Embryonic facial prominence (tissue), 1 donor: ENCODE results near the gene RRP1B.

Experiments
- DNase-seq: peaks from one replicate; pipeline ENCODE4 v3.0.0-alpha.2; 2016; ENCODE audit errors: extremely low spot score

RRP1B gene

GRCh38 chr21:43726686-43727518 is 67.5 kb downstream of the RRP1B start:
- DNase-seq, result no peak

DNA sequence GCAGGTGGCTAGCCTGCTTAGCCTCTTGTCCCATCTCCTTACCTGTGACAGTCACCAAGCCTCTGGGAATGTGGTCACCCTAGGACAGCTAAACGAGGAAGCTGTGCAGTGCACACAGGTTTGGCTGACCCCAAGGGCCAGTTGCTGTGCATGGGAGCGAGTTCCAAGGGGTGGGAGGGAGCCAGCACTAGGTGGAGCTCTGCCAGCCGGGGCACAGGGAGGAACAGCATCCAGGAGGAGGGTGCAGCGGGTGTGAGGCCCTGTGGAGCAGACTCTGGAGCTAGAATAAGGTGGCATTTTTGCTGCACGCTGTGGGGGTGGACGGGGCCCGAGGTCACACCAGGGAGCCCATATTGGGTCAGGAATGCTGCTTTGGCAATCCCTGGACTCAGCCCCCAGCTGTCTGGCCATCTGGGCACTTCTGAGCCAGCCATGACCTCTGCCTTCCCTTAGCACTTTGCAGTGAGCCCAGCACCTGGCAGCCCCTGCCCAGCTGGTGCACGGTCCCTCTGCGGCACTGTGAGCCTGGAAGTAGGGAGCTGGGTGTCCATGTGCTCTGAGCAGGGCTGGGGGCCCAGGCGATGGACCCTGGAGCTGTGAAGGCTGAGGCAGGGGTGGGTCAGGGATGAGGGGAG is 68.3 kb downstream of the RRP1B start:
- no peak for DNase-seq

DNA sequence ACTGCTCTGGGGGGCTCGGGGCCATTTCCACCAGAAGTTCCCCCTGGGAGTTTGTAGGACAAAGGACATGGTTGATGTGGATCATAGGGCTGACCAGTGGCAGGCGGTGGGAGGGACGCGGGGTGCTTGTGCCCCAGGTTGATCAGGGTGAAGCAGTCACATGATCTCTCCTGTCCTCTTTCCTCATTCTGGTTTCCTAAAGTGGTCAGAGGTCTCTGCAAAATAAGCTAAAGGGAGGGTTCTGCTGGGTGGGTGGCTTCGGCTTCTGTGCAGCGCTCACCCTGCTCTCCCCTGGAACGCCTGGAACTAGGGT is 68.8 kb downstream of the RRP1B start:
- no peak for DNase-seq

DNA sequence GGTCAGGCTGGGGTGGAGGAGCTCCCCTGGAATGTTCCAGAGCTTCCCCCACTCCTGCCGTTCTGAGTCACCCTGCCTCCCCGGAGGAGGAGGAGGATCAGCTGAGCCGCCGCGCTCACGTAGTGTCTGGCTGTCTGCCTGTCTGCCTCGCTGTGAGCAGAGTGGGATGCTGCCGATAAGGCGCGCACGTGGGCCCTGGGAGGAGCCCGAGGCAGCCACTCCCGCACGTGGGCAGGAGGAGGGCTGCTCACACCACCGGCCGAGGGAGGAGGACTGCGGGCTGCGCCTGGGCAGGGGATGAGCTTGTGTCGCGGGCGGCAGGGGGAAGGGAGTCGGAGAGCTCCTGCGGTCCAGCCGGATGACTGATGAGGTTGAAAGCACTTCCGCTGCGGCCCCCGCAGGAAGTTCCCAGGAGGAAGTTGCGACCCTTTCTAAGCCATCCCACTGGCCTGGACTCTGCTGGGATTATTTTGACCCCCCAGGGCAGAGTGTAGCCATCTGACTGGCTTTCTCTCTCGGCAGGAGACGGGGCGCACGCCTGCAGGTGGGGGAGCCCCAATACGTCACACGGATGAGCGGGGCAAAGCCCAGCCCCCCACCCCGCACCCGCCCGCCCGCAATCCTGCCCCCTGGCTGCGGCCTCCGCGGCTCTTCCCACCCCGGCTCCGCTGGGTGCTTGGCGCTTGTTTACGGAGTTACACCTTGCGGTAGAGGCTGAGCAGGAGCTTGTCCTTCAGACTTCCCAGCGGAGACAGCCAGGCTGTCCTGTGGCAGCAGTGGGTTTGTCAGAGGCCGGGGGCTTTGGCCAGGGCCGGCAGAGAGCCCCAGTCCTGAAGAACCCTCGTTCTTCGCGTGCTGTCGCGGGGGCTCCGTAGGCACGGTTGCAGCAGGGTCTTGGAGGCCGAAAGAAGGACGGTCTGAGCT is 69.4 kb downstream of the RRP1B start:
- DNase-seq, result peak; percentile 70

- DNase-seq, result no peak
Observed at GRCh38 chr21:43731476-43731875, 72.1 kb downstream of the RRP1B start.

- DNase-seq, result no peak
Observed at GRCh38 chr21:43731891-43732711, 72.7 kb downstream of the RRP1B start.

DNA sequence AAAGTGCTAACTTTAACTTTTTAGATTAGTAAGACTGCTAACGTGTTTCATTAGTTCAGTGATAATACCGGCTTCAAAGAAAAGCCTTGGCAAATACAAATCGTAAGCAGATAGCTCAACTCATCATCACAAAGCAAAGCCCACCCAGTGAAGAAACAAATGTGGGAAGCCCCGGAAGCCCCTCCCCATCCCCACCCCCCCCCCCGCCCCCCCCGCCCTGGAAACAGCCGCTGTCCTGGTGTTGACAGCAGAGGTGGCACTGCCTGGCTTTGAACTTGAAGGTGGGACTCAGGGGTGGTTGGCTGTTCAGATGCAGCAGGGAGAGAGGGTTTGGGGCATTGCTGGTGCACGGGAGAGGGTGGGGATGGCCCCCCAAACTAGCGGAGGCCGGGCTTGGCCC is 73.7 kb downstream of the RRP1B start:
- DNase-seq, result no peak

DNA sequence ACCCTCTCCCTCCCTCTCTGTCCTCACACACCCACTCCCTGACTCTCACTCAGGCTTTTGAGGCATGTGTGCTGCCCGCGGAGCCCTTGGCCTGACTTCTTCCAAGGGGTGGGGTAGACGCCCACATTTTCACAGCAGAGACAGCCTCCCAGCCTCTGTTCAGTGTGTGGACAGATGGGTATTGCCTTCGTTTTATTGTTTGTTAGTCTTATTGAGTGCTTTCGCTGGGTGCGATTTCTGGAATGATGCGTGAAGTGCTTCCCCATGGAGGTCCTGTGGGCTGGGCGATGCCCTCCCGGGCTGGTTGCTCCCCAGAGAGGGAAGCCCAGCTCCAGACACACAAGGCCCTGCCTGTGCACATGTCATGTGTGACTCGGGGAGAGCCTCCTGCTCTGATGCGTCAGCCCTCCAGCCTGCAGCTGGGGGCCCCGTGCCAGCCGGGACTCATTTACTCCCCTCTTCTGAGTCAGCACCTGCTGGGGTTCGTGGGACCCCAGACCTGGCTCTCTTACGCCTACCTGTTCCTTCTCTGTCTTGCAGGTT is 74.2 kb downstream of the RRP1B start:
- DNase-seq, result no peak

GRCh38 chr21:43734131-43734927 is 75.0 kb downstream of the RRP1B start:
- DNase-seq, result no peak

DNA sequence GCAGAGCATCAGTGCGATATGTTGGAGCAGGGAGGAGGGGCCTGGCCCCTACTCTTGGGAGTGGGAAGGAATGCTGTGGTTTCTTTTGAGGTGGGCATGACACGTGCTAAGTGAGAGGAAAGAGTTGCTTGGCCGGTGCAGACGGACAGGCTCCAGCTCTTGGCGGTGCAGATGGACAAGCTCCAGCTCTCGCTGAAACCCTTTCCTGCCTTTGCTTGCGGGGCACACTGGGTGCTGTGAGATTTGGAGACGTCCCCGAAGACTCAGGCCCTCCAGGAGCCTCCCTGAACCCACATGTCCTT is 75.5 kb downstream of the RRP1B start:
- DNase-seq, result no peak

GRCh38 chr21:43735236-43736091 is 76.1 kb downstream of the RRP1B start:
- no peak for DNase-seq

GRCh38 chr21:43736224-43736883 is 77.0 kb downstream of the RRP1B start:
- DNase-seq, result no peak

- no peak for DNase-seq
Observed at GRCh38 chr21:43737158-43737950, 78.0 kb downstream of the RRP1B start.

- DNase-seq, result no peak
Observed at GRCh38 chr21:43739621-43740435, 80.5 kb downstream of the RRP1B start.

DNA sequence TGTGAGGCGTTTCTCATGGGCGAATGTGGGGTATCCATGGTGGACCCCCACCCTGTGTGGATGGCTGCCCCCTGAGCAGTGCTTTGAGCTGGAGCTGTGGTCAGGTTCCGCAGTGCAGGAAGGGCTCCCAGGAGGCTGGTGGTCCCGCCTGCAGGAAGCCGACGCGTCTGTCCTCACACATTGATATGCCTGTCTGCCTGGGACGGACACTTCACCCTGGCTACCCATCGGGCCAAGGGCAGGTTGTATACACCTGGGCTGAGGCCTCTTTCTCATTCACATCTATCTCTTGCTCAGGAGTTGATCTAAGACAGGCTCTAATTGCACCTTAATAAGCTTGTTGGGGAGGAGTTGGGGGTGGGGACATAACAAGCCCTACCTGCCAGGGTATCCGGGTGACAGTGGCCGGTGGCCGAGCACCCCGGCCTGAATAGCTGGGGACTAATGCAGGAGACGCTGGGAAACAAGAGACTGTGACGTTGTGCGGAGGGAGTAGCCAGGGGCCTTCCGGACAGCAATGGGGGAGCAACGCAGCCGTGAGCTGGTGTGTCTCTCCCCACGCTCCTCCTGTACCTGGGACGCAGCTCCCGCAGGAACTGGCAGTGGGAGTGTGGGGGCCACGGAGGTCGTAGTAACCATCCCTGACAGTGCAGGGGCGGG is 81.3 kb downstream of the RRP1B start:
- DNase-seq, result peak; percentile 60

DNA sequence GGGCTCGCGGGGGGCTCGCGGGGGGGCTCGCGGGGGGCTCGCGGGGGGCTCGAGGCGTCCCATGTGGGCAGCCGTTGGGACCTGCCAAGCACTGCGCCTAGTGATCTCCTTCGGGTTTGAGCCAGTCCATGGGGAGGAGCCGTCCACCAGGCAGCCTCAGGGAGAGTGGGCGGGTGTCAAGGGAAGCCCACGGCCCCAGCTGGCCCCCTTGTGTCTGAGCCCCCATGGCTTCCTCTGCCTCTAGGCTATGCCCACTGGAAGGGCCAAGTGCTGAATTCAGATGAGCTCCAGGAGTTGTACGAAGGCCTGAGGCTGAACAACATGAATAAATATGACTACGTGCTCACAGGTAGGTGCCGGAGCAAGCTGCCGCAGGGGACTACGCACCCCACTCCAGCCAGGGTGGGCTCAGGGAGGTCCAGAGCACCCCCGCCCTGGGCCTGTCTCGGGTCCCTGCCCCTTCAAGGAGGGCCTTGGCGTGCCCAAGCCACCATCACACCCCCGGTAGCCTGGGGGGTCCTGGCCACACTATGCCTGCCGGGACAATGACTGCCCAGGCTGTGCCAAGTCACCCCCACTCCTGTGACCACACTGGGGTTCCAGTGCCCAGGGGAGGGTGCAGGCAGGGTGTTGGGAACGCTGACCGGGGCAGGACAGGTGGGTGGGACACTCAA is 82.2 kb downstream of the RRP1B start:
- no peak for DNase-seq
